DOHH2 (cell line): Measurements from ENCODE around the gene RPL37A.

ENCODE experiments used
- H3F3A ChIP-seq: fragments of 200-600 bp; sonication (generic), shearing (Covaris generic); 2 replicates; pipeline ENCODE4 v1.6.0; 2016; ENCODE audit warnings: antibody characterized with exemption, mild to moderate bottlenecking; ENCODE audit not compliant: control insufficient read depth, insufficient read depth
- H3K27ac ChIP-seq: fragments of 200-600 bp; sonication (generic); 2 replicates; pipeline ENCODE4 v1.5.1; 2014; ENCODE audit warnings: low read depth, mild to moderate bottlenecking, low read length, moderate library complexity
- H3K27me3 ChIP-seq: fragments of 200-600 bp; sonication (generic); 2 replicates; pipeline ENCODE4 v1.6.1; 2014; ENCODE audit warnings: mild to moderate bottlenecking, low read length, mixed read lengths; ENCODE audit not compliant: control insufficient read depth
- H3K36me3 ChIP-seq: fragments of 200-600 bp; sonication (generic); 2 replicates; pipeline ENCODE4 v1.6.1; 2014; ENCODE audit warnings: mild to moderate bottlenecking, low read length, moderate library complexity, mixed read lengths; ENCODE audit not compliant: control insufficient read depth
- H3K4me1 ChIP-seq: fragments of 200-600 bp; sonication (generic); 2 replicates; pipeline ENCODE4 v1.6.1; 2014; ENCODE audit warnings: mild to moderate bottlenecking, low read length, mixed read lengths; ENCODE audit not compliant: control insufficient read depth
- H3K4me2 ChIP-seq: fragments of 200-600 bp; sonication (generic); 2 replicates; pipeline ENCODE4 v1.6.0; 2014; ENCODE audit warnings: mild to moderate bottlenecking, low read length, moderate library complexity
- H3K4me3 ChIP-seq: fragments of 200-600 bp; sonication (generic); 2 replicates; pipeline ENCODE4 v1.5.1; 2014; ENCODE audit warnings: mild to moderate bottlenecking, low read length, mixed read lengths
- H3K79me2 ChIP-seq: fragments of 200-600 bp; sonication (generic); 2 replicates; pipeline ENCODE4 v1.6.1; 2014; ENCODE audit warnings: mild to moderate bottlenecking, low read length, mixed read lengths; ENCODE audit not compliant: control insufficient read depth
- H3K9me2 ChIP-seq: fragments of 200-600 bp; sonication (generic); replicated peaks from 2 replicates; pipeline ENCODE4 v1.6.1; 2014; ENCODE audit warnings: mild to moderate bottlenecking, low read length, mixed read lengths; ENCODE audit not compliant: control insufficient read depth
- H3K9me3 ChIP-seq: fragments of 200-600 bp; sonication (generic); 2 replicates; pipeline ENCODE4 v1.6.1; 2014; ENCODE audit warnings: antibody characterized with exemption, low read length, mixed read lengths; ENCODE audit not compliant: control insufficient read depth, insufficient read depth
- H4K20me1 ChIP-seq: fragments of 200-600 bp; sonication (generic); 2 replicates; pipeline ENCODE4 v1.6.0; 2014; ENCODE audit warnings: low read depth, mild to moderate bottlenecking, antibody characterized with exemption, low read length, moderate library complexity; ENCODE audit not compliant: control insufficient read depth, insufficient read depth
- EZH2phosphoT487 ChIP-seq: fragments of 200-600 bp; sonication (generic); IDR thresholded peaks from 2 replicates; pipeline ENCODE4 v1.6.1; 2017; ENCODE audit warnings: borderline replicate concordance, mild to moderate bottlenecking, antibody characterized with exemption, low read length, moderate library complexity, mixed read lengths
- TF ChIP-seq, protein P1 (sequence below): fragments of 200-600 bp; sonication (generic); IDR thresholded peaks from one replicate; pipeline ENCODE4 v1.5.1; 2014; ENCODE audit warnings: antibody characterized with exemption, mild to moderate bottlenecking, low read depth, low read length; ENCODE audit not compliant: poor library complexity, severe bottlenecking

The RPL37A gene

DNA sequence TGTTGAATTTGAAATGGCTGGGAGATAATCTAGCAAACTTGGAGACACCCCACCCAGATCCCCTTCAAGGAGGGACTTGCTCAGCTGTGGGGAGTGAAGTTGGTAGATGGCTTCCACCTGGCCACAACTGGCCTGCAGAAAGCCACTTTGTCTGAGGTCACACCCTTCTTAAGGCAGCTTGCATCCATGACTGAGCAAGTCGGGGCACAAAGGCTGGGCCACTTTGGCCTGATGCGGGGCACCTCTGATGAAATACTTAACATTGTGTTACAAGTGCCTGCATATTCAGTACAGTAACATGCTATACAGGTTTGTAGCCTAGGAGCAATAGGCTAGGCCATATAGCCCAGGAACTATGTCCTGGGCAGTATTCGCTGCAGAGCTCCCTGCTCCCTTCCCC is 13.4 kb upstream of the RPL37A start:
- no peak overlapping the region for H3K4me3 ChIP-seq
- no peaks in the 10 kb centered on the region for H4K20me1 ChIP-seq
- peaks cover 8% of the 10 kb centered on the region; the same call in 1 of the 2 replicates for H3F3A ChIP-seq
- 0 out of 2 replicates have a peak, but pooled peaks cover 3% of the 10 kb centered on the region for H3K36me3 ChIP-seq
- no peak overlapping the region for H3K4me2 ChIP-seq
- TF ChIP-seq, protein P1, sequence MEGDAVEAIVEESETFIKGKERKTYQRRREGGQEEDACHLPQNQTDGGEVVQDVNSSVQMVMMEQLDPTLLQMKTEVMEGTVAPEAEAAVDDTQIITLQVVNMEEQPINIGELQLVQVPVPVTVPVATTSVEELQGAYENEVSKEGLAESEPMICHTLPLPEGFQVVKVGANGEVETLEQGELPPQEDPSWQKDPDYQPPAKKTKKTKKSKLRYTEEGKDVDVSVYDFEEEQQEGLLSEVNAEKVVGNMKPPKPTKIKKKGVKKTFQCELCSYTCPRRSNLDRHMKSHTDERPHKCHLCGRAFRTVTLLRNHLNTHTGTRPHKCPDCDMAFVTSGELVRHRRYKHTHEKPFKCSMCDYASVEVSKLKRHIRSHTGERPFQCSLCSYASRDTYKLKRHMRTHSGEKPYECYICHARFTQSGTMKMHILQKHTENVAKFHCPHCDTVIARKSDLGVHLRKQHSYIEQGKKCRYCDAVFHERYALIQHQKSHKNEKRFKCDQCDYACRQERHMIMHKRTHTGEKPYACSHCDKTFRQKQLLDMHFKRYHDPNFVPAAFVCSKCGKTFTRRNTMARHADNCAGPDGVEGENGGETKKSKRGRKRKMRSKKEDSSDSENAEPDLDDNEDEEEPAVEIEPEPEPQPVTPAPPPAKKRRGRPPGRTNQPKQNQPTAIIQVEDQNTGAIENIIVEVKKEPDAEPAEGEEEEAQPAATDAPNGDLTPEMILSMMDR: no peak
- TF ChIP-seq EZH2phosphoT487: no peak
- H3K27me3 ChIP-seq: no peaks in the 10 kb centered on the region
- no peaks in the 10 kb centered on the region for H3K79me2 ChIP-seq
- peaks cover 5% of the 10 kb centered on the region for H3K4me1 ChIP-seq
- no peak overlapping the region for H3K27ac ChIP-seq
- H3K9me2 ChIP-seq: no peaks in the 10 kb centered on the region
- H3K9me3 ChIP-seq: no peaks in the 10 kb centered on the region

DNA sequence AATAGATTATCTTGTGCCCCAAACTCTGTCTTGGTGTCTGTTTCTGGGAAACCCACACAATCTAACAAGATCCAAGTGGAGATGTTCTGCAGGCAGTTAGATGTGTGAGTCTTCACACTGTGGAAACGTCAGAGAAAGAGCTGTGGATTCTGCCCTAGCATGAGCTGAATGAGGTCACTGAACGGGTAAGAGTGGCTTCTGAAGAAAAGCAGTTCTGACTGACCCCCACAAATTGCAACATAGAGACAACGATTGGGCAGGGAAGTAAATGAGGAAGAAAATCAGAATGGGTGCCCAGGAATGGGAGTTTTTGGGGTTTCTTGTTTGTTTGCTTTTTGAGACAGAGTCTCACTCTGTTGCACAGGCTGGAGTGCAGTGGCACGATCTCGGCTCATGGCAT is 12.9 kb upstream of the RPL37A start:
- Histone ChIP-seq H3K9me3 (no peaks in the 10 kb centered on the region), H3K36me3 (no peaks in the 10 kb centered on the region), H3K9me2 (no peaks in the 10 kb centered on the region), H3K79me2 (no peaks in the 10 kb centered on the region), H3F3A (peaks cover 8% of the 10 kb centered on the region; the same call in 1 of the 2 replicates), H4K20me1 (no peaks in the 10 kb centered on the region), H3K27me3 (no peaks in the 10 kb centered on the region), H3K27ac (no peak overlapping the region), H3K4me3 (no peak overlapping the region), H3K4me2 (no peak overlapping the region), H3K4me1 (peaks cover 10% of the 10 kb centered on the region)
- no peak for TF ChIP-seq EZH2phosphoT487
- TF ChIP-seq, protein P1: no peak

DNA sequence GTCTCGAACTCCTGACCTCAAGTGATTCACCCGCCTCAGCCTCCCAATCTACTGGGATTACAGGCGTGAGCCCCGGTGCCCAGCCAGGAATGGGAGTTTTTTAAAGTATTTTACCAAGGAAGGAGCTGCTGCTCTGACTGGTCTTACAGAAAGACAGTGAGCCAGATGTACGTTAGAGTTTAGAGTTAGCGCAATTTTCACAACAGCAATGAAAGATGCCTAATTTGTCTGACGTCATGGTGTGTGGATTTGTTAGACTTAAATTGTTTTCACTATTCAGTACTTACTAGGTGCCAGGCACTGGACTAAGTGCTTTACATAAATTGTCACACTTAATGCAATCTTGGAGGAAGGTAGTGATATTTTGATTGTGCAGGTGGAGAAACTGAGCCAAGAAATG is 12.4 kb upstream of the RPL37A start:
- Histone ChIP-seq H3K9me2 (no peaks in the 10 kb centered on the region), H3K4me1 (peaks cover 15% of the 10 kb centered on the region), H3K36me3 (no peaks in the 10 kb centered on the region), H3K27ac (no peak overlapping the region), H3K4me2 (no peak overlapping the region), H3K79me2 (peaks cover 3% of the 10 kb centered on the region; the same call in 1 of the 2 replicates), H3F3A (peaks cover 8% of the 10 kb centered on the region), H3K9me3 (no peaks in the 10 kb centered on the region), H3K4me3 (no peak overlapping the region), H3K27me3 (no peaks in the 10 kb centered on the region), H4K20me1 (no peaks in the 10 kb centered on the region)
- TF ChIP-seq EZH2phosphoT487: no peak
- TF ChIP-seq, protein P1: no peak
